Measurements from ENCODE around the gene AFP.

DNA sequence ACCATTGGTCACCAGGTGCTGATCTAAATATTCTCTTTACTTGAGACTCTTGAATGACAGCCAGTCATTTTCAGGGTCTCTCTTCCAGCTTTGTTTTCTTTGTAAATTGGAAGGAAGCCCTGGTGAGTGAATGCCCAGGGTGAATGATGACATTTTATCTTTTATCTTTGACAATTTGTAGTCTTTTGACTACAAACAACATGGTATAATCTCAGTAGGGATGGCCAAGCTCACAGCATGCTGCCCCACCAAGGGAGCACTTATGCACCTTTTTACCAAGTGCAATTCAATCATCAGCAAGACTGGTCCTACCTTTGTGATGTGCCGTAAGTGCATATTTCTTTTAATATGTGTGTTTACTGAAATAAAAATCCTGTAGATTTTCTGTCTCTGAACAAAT is 51.2 kb downstream of the AFP start:
- TF ChIP-seq SIN3A (IDR thresholded peaks at IDR 0.05; ENCODE audit: borderline replicate concordance, insufficient read depth, low read length), result no peak
- no peak for TF ChIP-seq POLR2AphosphoS5 (IDR thresholded peaks at IDR 0.05; ENCODE audit: low read depth, low read length)
